WERI-Rb-1 (cell line): ENCODE data around the gene C20orf144.
"Not testable (repeated sequence)": the region's sequence is repeated elsewhere in the genome, so short reads cannot be mapped to it uniquely, and the experiment has no call there.

Source experiments
- DNase-seq: peaks from one replicate; pipeline ENCODE4 v3.0.0-alpha.2; 2020
- H3K27ac ChIP-seq: fragments of 250-450 bp; sonication (Bioruptor Pico); 2 replicates; pipeline ENCODE4 v1.5.1; 2020; ENCODE audit warnings: mild to moderate bottlenecking, moderate library complexity
- H3K27me3 ChIP-seq: fragments of 250-450 bp; sonication (Bioruptor Pico); 2 replicates; pipeline ENCODE4 v1.5.1; 2021; ENCODE audit warnings: mild to moderate bottlenecking, low read depth, moderate library complexity; ENCODE audit not compliant: insufficient read depth, severe bottlenecking
- H3K36me3 ChIP-seq: fragments of 250-450 bp; sonication (Bioruptor Pico); 2 replicates; pipeline ENCODE4 v1.5.1; 2020; ENCODE audit warnings: mild to moderate bottlenecking, moderate library complexity
- H3K4me3 ChIP-seq: 2 replicates; pipeline ENCODE4 v1.5.1; 2011; ENCODE audit warnings: low read depth, mild to moderate bottlenecking, control low read depth, low read length
- H3K9me3 ChIP-seq: fragments of 250-450 bp; sonication (Bioruptor Pico); 2 replicates; pipeline ENCODE4 v1.5.1; 2021; ENCODE audit warnings: mild to moderate bottlenecking, moderate library complexity; ENCODE audit not compliant: severe bottlenecking
- CTCF ChIP-seq: IDR thresholded peaks from 2 replicates; pipeline ENCODE4 v1.5.1; 2011; ENCODE audit warnings: low read depth, mild to moderate bottlenecking, control low read depth, inconsistent platforms, low read length

The C20orf144 gene

GRCh38 chr20:33693289-33693688, 31.2 kb downstream of the C20orf144 start:
- peaks cover 3% of the 10 kb centered on the region for H3K9me3 ChIP-seq
- TF ChIP-seq CTCF = no peak
- no peak overlapping the region for H3K27ac ChIP-seq
- no peaks in the 10 kb centered on the region for H3K27me3 ChIP-seq
- no peak overlapping the region for H3K4me3 ChIP-seq
- no peak for DNase-seq
- H3K36me3 ChIP-seq = no peaks in the 10 kb centered on the region

DNA sequence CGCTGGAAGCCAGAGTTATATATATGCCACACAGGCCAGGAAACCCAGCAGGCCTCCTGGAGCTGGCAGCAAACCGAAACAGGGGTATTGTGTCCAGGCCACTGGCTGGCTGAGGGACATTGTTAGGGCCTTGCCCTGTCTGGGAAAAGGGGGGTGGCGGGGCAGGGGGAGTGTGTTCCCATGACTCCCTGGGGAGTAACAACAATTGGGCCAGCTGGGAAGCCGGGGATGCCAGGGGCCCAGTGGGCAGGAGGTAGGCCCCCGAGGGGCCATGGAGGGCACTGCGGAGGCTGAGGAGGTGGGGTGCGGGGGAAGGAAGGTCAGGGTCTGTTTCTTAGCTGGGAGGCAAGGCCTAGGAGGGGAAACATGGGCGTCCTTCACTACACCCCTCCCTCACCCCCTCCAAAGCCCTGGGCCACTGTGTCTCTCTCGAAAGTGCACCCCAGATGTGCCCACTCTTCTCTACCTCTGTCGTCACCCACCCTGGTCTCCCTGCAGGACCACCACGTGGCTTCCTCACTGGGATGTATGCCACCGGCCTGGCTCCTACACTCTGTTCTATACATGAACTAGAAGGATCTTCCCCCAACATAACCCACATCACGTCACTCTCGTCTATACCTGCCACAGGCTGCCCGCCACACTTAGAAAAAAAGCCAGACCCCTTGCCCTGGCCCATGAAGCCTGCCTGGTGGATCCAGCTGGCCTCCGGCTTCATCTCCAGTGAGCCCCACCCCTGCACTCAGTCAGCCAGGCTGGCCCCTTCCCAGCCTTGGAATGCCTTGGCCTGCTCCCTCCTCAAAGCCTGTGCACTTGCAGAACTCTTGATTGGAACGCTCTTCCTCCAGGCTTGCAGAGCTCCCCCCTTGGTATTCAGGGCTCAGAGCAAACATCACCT, 31.9 kb downstream of the C20orf144 start:
- no peak for DNase-seq
- Histone ChIP-seq H3K9me3 (peaks cover 6% of the 10 kb centered on the region), H3K4me3 (no peak overlapping the region), H3K27ac (no peak overlapping the region), H3K36me3 (no peaks in the 10 kb centered on the region), H3K27me3 (no peaks in the 10 kb centered on the region)
- 0 out of 2 replicates have a peak, but pooled peaks have one; percentile 1 for TF ChIP-seq CTCF

DNA sequence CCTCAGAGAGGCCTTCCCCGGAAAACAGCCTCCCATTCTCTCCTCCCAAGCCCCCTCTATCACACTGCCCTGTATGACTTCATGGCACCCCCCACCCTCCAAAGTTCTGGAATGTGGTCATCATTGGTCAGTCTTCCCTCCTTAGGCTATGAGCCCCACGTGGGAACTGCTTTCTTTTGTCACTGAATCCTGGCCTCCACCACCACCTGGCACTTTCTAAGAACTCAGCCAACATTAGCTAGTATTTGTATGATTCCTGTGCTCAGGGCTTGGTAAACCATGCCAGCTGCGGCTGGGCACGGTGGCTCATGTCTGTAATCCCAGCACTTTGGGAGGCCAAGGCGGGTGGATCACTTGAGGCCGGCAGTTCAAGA, 32.5 kb downstream of the C20orf144 start:
- no peaks in the 10 kb centered on the region for H3K36me3 ChIP-seq
- no peak for TF ChIP-seq CTCF
- no peak for DNase-seq

GRCh38 chr20:33696448-33696847, 34.3 kb downstream of the C20orf144 start:
- Histone ChIP-seq H3K27me3 (no peaks in the 10 kb centered on the region), H3K9me3 (peaks cover 11% of the 10 kb centered on the region), H3K36me3 (no peaks in the 10 kb centered on the region), H3K27ac (no peak overlapping the region), H3K4me3 (no peak overlapping the region)
- TF ChIP-seq CTCF = no peak
- DNase-seq = no peak

More for the DNA sequence above, 32.5 kb downstream of the C20orf144 start:
- Histone ChIP-seq H3K27ac (no peak overlapping the region), H3K27me3 (no peaks in the 10 kb centered on the region), H3K4me3 (no peak overlapping the region), H3K9me3 (peaks cover 6% of the 10 kb centered on the region)

GRCh38 chr20:33697129-33697528, 35.0 kb downstream of the C20orf144 start:
- no peaks in the 10 kb centered on the region for H3K27me3 ChIP-seq
- no peak for TF ChIP-seq CTCF
- H3K9me3 ChIP-seq = peaks cover 11% of the 10 kb centered on the region
- no peaks in the 10 kb centered on the region for H3K36me3 ChIP-seq
- H3K27ac ChIP-seq = no peak overlapping the region
- no peak overlapping the region for H3K4me3 ChIP-seq
- DNase-seq = no peak

DNA sequence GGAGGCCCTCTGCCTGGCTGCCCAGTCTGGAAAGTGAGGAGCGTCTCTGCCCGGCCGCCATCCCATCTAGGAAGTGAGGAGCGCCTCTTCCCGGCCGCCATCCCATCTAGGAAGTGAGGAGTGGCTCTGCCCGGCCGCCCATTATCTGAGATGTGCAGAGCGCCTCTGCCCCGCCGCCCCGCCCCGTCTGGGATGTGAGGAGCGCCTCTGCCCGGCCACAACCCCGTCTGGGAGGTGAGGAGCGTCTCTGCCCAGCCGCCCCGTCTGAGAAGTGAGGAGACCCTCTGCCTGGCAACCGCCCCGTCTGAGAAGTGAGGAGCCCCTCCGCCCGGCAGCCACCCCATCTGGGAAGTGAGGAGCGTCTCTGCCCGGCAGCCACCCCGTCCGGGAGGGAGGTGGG, 36.8 kb downstream of the C20orf144 start:
- not testable (repeated sequence) for H3K27me3 ChIP-seq, H3K4me3 ChIP-seq, H3K36me3 ChIP-seq, DNase-seq, H3K27ac ChIP-seq
- H3K9me3 ChIP-seq = peaks cover 11% of the 10 kb centered on the region

- H3K9me3 ChIP-seq = peaks cover 11% of the 10 kb centered on the region
- H3K27me3 ChIP-seq, H3K4me3 ChIP-seq, H3K36me3 ChIP-seq, DNase-seq, H3K27ac ChIP-seq: not testable (repeated sequence)
Measured at GRCh38 chr20:33700696-33701441, 38.7 kb downstream of the C20orf144 start.
